Liver (tissue), 1 donor: Measurements from ENCODE around the gene PRR13.

ENCODE experiments used
- FOXA1 ChIP-seq: IDR thresholded peaks from 2 replicates; pipeline ENCODE4 v1.6.1; 2016; ENCODE audit warnings: antibody characterized with exemption
- REST ChIP-seq: IDR thresholded peaks from 2 replicates; pipeline ENCODE4 v1.6.1; 2016; ENCODE audit warnings: antibody characterized with exemption, mild to moderate bottlenecking

- TF ChIP-seq FOXA1 (no peak), REST (no peak)
Measured at GRCh38 chr12:53430116-53430515, 11.4 kb upstream of the PRR13 start.
